GM19328 (cell line): ENCODE measurements around the gene VCL.
"Not testable (repeated sequence)": the region's sequence is repeated elsewhere in the genome, so short reads cannot be mapped to it uniquely, and the experiment has no call there.

Experiments
- ATAC-seq: cut with Tn5 transposase; IDR thresholded peaks from one replicate; pipeline ENCODE4 v1.9.1; 2021; ENCODE audit warnings: mild to moderate bottlenecking, moderate library complexity; ENCODE audit not compliant: unreplicated experiment

The VCL gene

DNA sequence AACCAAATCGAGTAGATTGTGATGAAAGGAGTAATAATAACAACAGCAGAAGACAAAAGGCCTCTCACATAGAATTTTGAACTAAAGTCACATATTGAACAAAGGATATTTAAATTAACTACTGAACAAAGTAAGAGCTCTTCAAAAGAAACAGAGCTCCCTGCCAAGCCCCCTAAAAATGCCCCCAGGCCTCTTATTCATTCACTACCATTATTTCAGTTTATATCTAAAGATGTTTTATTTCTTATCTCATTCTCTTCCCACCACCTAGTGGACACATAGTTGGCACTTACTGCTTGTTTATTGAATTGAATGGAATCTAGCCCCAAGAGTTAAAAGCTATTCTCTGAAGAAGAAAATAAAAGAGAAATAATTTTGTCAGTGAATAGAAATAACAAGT, 37.4 kb downstream of the VCL start:
- ATAC-seq: no peak

DNA sequence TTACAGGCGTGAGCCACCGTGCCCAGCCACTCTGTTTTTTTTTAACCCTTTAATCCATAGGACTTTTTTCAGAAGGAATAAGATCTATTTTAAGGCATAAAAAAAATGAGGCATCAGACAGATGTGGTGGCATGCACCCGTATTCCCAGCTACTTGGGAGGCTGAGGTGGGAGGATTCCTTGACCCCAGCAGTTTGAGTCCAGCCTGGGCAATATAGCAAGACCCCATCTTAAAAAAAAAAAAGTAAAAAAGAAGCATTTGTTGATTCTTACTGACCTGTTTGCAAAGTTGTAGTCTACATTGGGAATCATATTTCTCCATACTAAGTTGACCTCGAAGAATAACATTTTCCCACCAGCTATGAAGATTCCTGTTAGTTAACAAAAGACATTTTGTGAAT, 38.6 kb downstream of the VCL start:
- no peak for ATAC-seq

- no peak for ATAC-seq
Observed at GRCh38 chr10:74039561-74040145, 41.7 kb downstream of the VCL start.

DNA sequence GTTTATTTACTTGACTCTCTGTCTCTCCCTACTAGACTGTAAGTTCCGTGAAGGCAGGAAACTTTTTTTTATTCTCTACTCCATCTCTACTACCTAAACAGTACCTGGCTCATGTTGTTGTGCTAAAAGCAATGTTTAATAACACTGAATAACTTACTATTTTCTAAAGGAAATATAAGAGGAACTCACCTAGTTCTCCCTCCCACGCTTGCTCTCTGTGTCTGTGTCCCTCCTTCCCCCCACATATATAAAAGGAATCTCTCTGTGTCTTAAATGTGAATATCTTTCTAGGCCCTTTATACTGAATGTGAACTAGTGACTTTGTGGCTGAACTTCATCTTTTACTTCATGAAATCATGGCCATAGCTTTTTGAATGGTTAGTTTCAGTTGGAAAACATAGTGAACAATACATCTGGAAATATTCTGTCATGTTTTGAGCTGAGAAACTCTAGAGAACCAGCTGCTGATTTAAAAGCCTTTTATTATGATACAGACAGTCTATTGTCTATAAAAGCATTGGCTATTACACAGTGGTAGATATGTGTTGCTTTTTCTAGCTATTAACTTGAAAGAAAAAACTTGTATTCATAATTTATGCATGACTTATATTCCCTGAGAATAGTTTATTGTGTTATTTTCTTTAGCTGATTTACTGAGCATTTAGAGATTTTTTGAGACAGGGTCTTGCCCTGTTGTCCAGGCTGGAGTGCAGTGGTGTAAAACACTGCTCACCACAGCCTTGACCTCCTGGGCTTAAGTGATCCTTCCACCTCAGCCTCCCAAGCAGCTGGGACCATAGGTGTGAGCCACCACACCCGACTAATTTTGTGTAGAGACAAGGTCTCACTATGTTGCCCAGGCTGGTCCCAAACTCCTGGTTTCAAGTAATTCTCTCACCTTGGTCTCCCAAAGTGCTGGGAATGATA, 42.5 kb downstream of the VCL start:
- ATAC-seq: no peak

DNA sequence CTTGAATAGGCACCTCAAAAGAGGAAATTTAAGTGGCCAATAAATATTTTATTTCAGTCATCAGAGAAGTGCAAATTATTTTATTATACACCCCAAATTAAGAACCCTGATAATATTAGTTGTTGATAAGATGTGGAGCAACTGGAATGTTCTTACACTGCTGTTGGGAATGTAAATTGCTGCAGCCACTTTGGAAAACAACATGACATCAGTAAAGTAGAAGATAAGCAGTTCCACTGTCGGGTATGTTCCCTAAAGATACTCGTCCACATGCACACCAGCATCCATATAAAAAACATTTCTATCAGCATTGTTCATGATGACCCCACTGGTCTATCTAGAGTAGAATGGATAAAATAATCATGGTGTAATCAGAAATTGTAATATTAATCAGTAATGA, 46.5 kb downstream of the VCL start:
- no peak for ATAC-seq

GRCh38 chr10:74047304-74047703, 49.4 kb downstream of the VCL start:
- ATAC-seq: no peak

DNA sequence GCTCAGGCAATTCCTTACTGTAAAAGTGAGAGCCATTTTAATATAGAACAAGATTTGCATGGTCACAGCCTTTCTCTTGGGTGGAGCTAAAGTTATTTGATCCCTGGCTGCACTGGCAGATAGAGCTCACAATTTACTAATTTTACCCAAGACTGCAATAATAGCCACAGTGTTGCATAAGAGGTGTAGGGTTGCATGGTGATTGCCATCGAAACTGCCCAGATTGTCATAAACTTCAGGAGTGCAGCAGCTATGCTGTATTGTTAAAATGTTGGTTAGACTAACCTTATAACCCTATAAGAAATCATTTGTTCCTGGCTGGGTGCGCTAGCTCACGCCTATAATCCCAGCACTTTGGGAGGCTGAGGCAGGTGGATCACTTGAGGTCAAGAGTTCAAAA, 50.0 kb downstream of the VCL start:
- no peak for ATAC-seq

DNA sequence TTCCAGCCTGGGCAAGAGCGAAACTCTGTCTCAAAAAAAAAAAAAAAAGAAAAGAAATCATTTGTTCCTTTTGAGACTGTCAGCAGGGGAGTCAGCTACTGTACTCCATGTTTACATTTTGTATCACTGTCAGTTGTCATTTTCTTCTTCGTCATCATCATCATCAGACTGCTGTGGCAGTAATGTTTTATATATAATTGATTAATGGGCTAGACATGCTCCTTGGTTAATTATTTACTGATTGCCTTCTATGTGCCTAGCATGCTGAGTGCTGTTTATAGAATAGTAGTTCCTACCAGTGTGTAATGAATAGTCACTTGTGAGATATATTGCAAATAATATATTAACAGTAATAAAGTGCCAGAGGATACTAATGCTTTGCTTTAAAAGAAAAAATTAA, 50.5 kb downstream of the VCL start:
- ATAC-seq: no peak

- no peak for ATAC-seq
Observed at GRCh38 chr10:74049955-74050354, 52.0 kb downstream of the VCL start.

DNA sequence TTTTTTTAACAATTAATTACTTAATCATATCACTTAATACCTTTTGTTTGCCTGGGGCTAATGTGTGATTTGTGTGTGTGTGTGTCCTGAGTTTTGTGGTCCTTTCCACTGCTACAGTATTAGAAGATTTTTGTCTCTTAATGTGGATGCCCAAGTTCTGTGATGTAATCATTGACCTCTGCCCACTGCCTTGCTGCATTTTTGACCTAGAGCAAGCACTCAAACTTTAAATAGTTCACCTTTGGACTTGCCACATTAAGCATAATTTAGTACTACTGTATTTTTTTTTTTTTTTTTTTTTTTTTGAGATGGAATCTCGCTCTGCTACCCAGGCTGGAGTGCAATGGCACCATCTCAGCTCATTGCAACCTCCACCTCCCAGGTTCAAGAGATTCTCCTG, 52.7 kb downstream of the VCL start:
- no peak for ATAC-seq

GRCh38 chr10:74051736-74052342, 53.9 kb downstream of the VCL start:
- ATAC-seq: no peak

- no peak for ATAC-seq
Observed at GRCh38 chr10:74052994-74053393, 55.1 kb downstream of the VCL start.

GRCh38 chr10:74055383-74056049, 57.6 kb downstream of the VCL start:
- ATAC-seq: no peak

GRCh38 chr10:74056050-74056818, 58.3 kb downstream of the VCL start:
- no peak for ATAC-seq

- ATAC-seq: no peak
Observed at GRCh38 chr10:74058071-74058470, 60.2 kb downstream of the VCL start.

GRCh38 chr10:74058658-74059057, 60.7 kb downstream of the VCL start:
- ATAC-seq: no peak

GRCh38 chr10:74061104-74061503, 63.2 kb downstream of the VCL start:
- ATAC-seq: no peak

GRCh38 chr10:74061978-74062377, 64.1 kb downstream of the VCL start:
- ATAC-seq: not testable (repeated sequence)

GRCh38 chr10:74063256-74063655, 65.3 kb downstream of the VCL start:
- ATAC-seq: no peak
